GM23338 (cell line): ENCODE data around the gene CENPB. TPM values are rescaled to one million over a fixed set of nuclear protein-coding genes. Genes with fewer than 3 reads are reported as not detected.

Experiments used
- ATAC-seq: fragments of 200-7000 bp; cut with Tn5 transposase; 3 replicates; pipeline ENCODE4 v1.9.1; 2020
- DNase-seq: peaks from one replicate; pipeline ENCODE4 v3.0.0-alpha.2; 2015; ENCODE audit warnings: low spot score
- H2AFZ ChIP-seq: fragments of 200-600 bp; sonication (generic); 2 replicates; pipeline ENCODE4 v1.8.0; 2016; ENCODE audit warnings: antibody characterized with exemption, mild to moderate bottlenecking, moderate library complexity
- H3F3A ChIP-seq: fragments of 200-600 bp; sonication (generic); replicated peaks from 2 replicates; pipeline ENCODE4 v1.8.0; 2017; ENCODE audit warnings: antibody characterized with exemption, mixed run types, low read depth
- H3K27ac ChIP-seq: fragments of 200-600 bp; sonication (generic); 2 replicates; pipeline ENCODE4 v1.6.1; 2016; ENCODE audit warnings: low read depth
- H3K27me3 ChIP-seq: fragments of 200-600 bp; sonication (generic); 2 replicates; pipeline ENCODE4 v1.8.0; 2016; ENCODE audit warnings: mild to moderate bottlenecking, mixed run types, moderate library complexity; ENCODE audit not compliant: insufficient read depth
- H3K36me3 ChIP-seq: fragments of 200-600 bp; sonication (generic); 2 replicates; pipeline ENCODE4 v1.8.0; 2016; ENCODE audit warnings: mild to moderate bottlenecking; ENCODE audit not compliant: insufficient read depth
- H3K4me1 ChIP-seq: fragments of 200-600 bp; sonication (generic); 2 replicates; pipeline ENCODE4 v1.8.0; 2016; ENCODE audit warnings: mild to moderate bottlenecking, moderate library complexity; ENCODE audit not compliant: insufficient read depth
- H3K4me2 ChIP-seq: fragments of 200-600 bp; sonication (generic); 2 replicates; pipeline ENCODE4 v1.7.1; 2017; ENCODE audit warnings: mixed run types
- H3K4me3 ChIP-seq: fragments of 200-600 bp; sonication (generic); 2 replicates; pipeline ENCODE4 v1.6.1; 2016; ENCODE audit warnings: mixed run types
- H3K79me2 ChIP-seq: fragments of 200-600 bp; sonication (generic); replicated peaks from 2 replicates; pipeline ENCODE4 v1.8.0; 2017; ENCODE audit warnings: mild to moderate bottlenecking; ENCODE audit not compliant: insufficient read depth
- H3K9me2 ChIP-seq: fragments of 200-600 bp; sonication (generic); 2 replicates; pipeline ENCODE4 v1.8.0; 2017; ENCODE audit not compliant: insufficient read depth
- H4K20me1 ChIP-seq: fragments of 200-600 bp; sonication (generic); replicated peaks from 2 replicates; pipeline ENCODE4 v1.8.0; 2017; ENCODE audit warnings: mild to moderate bottlenecking; ENCODE audit not compliant: insufficient read depth
- H3K27ac Mint-ChIP-seq: 2 replicates; pipeline ENCODE4 v1.8.0; 2020; ENCODE audit warnings: inconsistent platforms, mild to moderate bottlenecking, moderate library complexity, mixed read lengths
- H3K27me3 Mint-ChIP-seq: 3 replicates; pipeline ENCODE4 v1.8.0; 2022; ENCODE audit warnings: low read depth, mild to moderate bottlenecking, moderate library complexity, mixed read lengths, inconsistent platforms; ENCODE audit not compliant: insufficient read depth, poor library complexity
- H3K36me3 Mint-ChIP-seq: 3 replicates; pipeline ENCODE4 v1.8.0; 2021; ENCODE audit warnings: low read depth, mild to moderate bottlenecking, inconsistent platforms, moderate library complexity, mixed read lengths
- H3K4me1 Mint-ChIP-seq: 3 replicates; pipeline ENCODE4 v1.8.0; 2020; ENCODE audit warnings: mild to moderate bottlenecking, inconsistent platforms, mixed read lengths
- H3K4me3 Mint-ChIP-seq: 3 replicates; pipeline ENCODE4 v1.8.0; 2021; ENCODE audit warnings: moderate library complexity, mild to moderate bottlenecking, inconsistent platforms, mixed read lengths
- H3K9me3 Mint-ChIP-seq: 3 replicates; pipeline ENCODE4 v1.8.0; 2020; ENCODE audit warnings: moderate library complexity, mild to moderate bottlenecking, inconsistent platforms, mixed read lengths
- EZH2 ChIP-seq: fragments of 200-600 bp; sonication (generic); IDR thresholded peaks from one replicate; pipeline ENCODE4 v1.8.0; 2017; ENCODE audit warnings: antibody characterized with exemption, mild to moderate bottlenecking, low read depth; ENCODE audit not compliant: unreplicated experiment
- ZNF114 ChIP-seq: fragments of 250-450 bp; sonication (Bioruptor Pico); IDR thresholded peaks from 2 replicates; pipeline ENCODE4 v1.5.0; 2020; ENCODE audit warnings: mild to moderate bottlenecking, moderate library complexity
- polyA plus RNA-seq: library from polyadenylated mRNA; unstranded; fragments of >200 nt; fragmentation: Nextera tagmentation; extraction: Ambion mirVana; gene quantifications from 2 replicates; pipeline ENCODE4 v1.2.1, GENCODE V29; 2016
- total RNA-seq: library from RNA; depleted of rRNA; stranded (reverse); fragments of >200 nt; shearing (Covaris generic); gene quantifications from 2 replicates; pipeline ENCODE4 v1.2.3, GENCODE V29; 2014
- TF ChIP-seq, protein P1 (sequence below): fragments of 250-450 bp; sonication (Bioruptor Pico); IDR thresholded peaks from 2 replicates; pipeline ENCODE4 v1.5.0; 2020; ENCODE audit warnings: mild to moderate bottlenecking, moderate library complexity

The CENPB gene
- total and polyA plus RNA-seq, 2 experiments from 2014 or later, result 10.8 to 52.1 TPM

DNA sequence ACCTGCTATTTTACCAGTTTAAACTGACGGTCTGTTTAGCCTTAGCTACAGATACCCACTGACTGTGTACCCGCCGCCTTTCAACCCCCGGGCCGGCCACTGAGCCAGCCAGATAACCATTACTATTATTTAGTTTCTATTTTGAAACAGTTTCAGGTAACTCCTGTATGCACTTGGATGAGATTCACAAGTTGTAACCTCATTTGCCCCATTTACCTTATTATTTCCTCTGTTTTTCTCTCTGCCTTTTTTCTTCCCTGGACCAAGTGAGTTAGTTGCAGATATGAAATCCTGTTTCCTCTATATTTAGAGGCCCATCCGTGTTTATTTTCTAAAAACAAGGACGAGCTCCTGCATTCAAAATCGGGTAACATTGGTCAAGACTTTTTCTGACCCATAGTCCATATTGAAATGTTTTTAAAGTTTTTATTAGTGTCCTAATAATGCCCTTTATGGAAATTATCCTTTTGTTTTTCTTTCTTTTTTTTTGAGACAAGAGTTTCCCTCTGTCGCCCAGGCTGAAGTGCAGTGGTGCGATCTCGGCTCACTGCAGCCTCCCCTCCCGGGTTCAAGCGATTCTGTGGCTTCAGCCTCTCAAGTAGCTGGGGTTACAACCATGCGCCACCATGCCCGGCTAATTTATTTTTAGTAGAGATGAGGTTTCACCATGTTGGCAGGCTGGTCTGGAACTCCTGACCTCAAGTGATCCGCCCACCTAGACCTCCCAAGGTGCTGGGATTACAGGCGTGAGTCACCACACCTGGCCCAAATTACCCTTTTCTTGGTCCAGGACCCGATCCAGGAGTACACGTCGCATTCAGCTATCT lies 34.6 kb upstream of the CENPB start (continued):
- TF ChIP-seq, protein P1, sequence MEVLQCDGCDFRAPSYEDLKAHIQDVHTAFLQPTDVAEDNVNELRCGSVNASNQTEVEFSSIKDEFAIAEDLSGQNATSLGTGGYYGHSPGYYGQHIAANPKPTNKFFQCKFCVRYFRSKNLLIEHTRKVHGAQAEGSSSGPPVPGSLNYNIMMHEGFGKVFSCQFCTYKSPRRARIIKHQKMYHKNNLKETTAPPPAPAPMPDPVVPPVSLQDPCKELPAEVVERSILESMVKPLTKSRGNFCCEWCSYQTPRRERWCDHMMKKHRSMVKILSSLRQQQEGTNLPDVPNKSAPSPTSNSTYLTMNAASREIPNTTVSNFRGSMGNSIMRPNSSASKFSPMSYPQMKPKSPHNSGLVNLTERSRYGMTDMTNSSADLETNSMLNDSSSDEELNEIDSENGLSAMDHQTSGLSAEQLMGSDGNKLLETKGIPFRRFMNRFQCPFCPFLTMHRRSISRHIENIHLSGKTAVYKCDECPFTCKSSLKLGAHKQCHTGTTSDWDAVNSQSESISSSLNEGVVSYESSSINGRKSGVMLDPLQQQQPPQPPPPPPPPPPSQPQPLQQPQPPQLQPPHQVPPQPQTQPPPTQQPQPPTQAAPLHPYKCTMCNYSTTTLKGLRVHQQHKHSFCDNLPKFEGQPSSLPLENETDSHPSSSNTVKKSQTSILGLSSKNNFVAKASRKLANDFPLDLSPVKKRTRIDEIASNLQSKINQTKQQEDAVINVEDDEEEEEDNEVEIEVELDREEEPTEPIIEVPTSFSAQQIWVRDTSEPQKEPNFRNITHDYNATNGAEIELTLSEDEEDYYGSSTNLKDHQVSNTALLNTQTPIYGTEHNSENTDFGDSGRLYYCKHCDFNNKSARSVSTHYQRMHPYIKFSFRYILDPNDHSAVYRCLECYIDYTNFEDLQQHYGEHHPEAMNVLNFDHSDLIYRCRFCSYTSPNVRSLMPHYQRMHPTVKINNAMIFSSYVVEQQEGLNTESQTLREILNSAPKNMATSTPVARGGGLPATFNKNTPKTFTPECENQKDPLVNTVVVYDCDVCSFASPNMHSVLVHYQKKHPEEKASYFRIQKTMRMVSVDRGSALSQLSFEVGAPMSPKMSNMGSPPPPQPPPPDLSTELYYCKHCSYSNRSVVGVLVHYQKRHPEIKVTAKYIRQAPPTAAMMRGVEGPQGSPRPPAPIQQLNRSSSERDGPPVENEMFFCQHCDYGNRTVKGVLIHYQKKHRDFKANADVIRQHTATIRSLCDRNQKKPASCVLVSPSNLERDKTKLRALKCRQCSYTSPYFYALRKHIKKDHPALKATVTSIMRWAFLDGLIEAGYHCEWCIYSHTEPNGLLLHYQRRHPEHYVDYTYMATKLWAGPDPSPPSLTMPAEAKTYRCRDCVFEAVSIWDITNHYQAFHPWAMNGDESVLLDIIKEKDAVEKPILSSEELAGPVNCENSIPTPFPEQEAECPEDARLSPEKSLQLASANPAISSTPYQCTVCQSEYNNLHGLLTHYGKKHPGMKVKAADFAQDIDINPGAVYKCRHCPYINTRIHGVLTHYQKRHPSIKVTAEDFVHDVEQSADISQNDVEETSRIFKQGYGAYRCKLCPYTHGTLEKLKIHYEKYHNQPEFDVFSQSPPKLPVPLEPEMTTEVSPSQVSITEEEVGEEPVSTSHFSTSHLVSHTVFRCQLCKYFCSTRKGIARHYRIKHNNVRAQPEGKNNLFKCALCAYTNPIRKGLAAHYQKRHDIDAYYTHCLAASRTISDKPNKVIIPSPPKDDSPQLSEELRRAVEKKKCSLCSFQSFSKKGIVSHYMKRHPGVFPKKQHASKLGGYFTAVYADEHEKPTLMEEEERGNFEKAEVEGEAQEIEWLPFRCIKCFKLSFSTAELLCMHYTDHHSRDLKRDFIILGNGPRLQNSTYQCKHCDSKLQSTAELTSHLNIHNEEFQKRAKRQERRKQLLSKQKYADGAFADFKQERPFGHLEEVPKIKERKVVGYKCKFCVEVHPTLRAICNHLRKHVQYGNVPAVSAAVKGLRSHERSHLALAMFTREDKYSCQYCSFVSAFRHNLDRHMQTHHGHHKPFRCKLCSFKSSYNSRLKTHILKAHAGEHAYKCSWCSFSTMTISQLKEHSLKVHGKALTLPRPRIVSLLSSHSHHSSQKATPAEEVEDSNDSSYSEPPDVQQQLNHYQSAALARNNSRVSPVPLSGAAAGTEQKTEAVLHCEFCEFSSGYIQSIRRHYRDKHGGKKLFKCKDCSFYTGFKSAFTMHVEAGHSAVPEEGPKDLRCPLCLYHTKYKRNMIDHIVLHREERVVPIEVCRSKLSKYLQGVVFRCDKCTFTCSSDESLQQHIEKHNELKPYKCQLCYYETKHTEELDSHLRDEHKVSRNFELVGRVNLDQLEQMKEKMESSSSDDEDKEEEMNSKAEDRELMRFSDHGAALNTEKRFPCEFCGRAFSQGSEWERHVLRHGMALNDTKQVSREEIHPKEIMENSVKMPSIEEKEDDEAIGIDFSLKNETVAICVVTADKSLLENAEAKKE, result no peak
- no peak for TF ChIP-seq EZH2

GRCh38 chr20:3820048-3820900 lies 33.7 kb upstream of the CENPB start, which contains the start of gene AP5S1:
Gene AP5S1 (plus strand): TSS chr20:3820547. CDS start chr20:3822118, 1,571 bp downstream.
- H3K4me1 Mint-ChIP-seq, result peaks cover 21% of the 10 kb centered on the region
- H3K27ac ChIP-seq, result peak within 1 kb of the TSS; percentile 94
- ATAC-seq, result peak; percentile 84
- H3K4me3 Mint-ChIP-seq, result peak within 1 kb of the TSS; percentile 87
- no peaks in the 10 kb centered on the region; the same call in 1 of the 3 replicates for H3K36me3 Mint-ChIP-seq
- H3K79me2 ChIP-seq, result no peaks in the 10 kb centered on the region
- peak within 1 kb of the TSS; percentile 78 for H3K4me3 ChIP-seq
- H3K36me3 ChIP-seq, result no peaks in the 10 kb centered on the region
- H3K4me1 ChIP-seq, result peaks cover 16% of the 10 kb centered on the region; the same call in 1 of the 2 replicates
- peaks cover 6% of the 10 kb centered on the region for H3K27me3 Mint-ChIP-seq
- H3K9me2 ChIP-seq, result no peaks in the 10 kb centered on the region
- peaks cover 4% of the 10 kb centered on the region; the same call in 1 of the 2 replicates for H3F3A ChIP-seq
- DNase-seq, result peak; percentile 99
- H3K27ac Mint-ChIP-seq, result peak within 1 kb of the TSS; percentile 95
- H3K9me3 Mint-ChIP-seq, result no peaks in the 10 kb centered on the region
- H2AFZ ChIP-seq, result peak within 1 kb of the TSS; percentile 93
- no peaks in the 10 kb centered on the region for H4K20me1 ChIP-seq
- no peaks in the 10 kb centered on the region for H3K27me3 ChIP-seq
- peak within 1 kb of the TSS; percentile 90 for H3K4me2 ChIP-seq
- TF ChIP-seq, protein P1, result no peak
- no peak for TF ChIP-seq ZNF114 (CRISPR knock-in tag)
